ENCODE results near the gene MYOCD. TPM values are rescaled to one million over a fixed set of nuclear protein-coding genes. Genes with fewer than 3 reads are reported as not detected.

MYOCD gene
- total RNA-seq, 1 donor: under 0.01 TPM

DNA sequence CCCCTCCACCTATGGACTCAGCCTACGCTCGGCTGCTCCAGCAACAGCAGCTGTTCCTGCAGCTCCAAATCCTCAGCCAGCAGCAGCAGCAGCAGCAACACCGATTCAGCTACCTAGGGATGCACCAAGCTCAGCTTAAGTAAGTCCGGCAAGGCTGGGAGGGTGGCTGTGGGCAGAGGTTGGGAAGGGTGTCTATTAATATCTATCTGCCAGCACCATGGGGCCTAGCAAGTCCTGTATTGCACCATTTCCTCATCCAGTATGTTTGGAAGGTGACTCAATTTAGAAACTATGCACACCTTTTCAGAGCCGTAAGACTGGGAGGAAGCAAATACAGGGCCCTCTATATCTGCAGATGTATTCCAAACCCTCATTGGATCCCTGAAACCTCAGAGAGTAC is 78.6 kb downstream of the MYOCD start:
- Histone ChIP-seq H3K9me3 (ENCODE audit: low read depth, low read length) (no peaks in the 10 kb centered on the region), H4K20me1 (ENCODE audit: insufficient read depth, low read length) (no peaks in the 10 kb centered on the region), H3K27me3 (ENCODE audit: insufficient read depth, low read length) (no peaks in the 10 kb centered on the region), H3K36me3 (ENCODE audit: insufficient read depth, low read length) (no peaks in the 10 kb centered on the region), H2AFZ (ENCODE audit: low read length) (no peak overlapping the region), H3K27ac (ENCODE audit: low read depth, low read length) (no peak overlapping the region), H3K4me3 (ENCODE audit: insufficient read depth, low read length) (no peak overlapping the region), H3K79me2 (ENCODE audit: insufficient read depth, low read length) (no peaks in the 10 kb centered on the region), H3K4me1 (ENCODE audit: insufficient read depth, low read length) (peaks cover 9% of the 10 kb centered on the region), H3K4me2 (ENCODE audit: insufficient read depth, low read length) (no peak overlapping the region)
- TF ChIP-seq, protein P1, sequence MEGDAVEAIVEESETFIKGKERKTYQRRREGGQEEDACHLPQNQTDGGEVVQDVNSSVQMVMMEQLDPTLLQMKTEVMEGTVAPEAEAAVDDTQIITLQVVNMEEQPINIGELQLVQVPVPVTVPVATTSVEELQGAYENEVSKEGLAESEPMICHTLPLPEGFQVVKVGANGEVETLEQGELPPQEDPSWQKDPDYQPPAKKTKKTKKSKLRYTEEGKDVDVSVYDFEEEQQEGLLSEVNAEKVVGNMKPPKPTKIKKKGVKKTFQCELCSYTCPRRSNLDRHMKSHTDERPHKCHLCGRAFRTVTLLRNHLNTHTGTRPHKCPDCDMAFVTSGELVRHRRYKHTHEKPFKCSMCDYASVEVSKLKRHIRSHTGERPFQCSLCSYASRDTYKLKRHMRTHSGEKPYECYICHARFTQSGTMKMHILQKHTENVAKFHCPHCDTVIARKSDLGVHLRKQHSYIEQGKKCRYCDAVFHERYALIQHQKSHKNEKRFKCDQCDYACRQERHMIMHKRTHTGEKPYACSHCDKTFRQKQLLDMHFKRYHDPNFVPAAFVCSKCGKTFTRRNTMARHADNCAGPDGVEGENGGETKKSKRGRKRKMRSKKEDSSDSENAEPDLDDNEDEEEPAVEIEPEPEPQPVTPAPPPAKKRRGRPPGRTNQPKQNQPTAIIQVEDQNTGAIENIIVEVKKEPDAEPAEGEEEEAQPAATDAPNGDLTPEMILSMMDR (IDR thresholded peaks at IDR 0.05; ENCODE audit: extremely low read depth, low read depth, low read length): no peak
- no peak for DNase-seq (ENCODE audit: insufficient read length, low spot score, missing footprints)

DNA sequence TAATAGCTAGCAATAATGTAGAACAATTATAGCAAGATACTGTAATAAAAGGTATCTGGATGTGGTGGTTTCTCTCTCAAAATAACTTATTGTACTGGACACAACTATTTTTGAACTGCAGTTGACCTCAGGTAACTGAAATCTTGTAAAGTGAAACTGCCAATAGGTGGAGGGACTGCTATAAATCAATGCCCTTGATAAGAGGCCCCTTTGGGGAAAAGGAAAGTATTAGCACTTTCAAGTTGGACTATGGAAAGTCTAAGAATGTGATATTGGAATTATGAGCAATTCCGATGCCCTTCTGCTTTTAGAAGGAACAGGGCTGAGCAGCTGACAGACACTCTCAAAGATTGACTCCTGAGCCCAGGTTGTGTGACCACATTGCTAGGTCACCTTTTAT is 79.1 kb downstream of the MYOCD start:
- H2AFZ ChIP-seq (ENCODE audit: low read length): no peak overlapping the region
- H3K79me2 ChIP-seq (ENCODE audit: insufficient read depth, low read length): no peaks in the 10 kb centered on the region
- H3K9me3 ChIP-seq (ENCODE audit: low read depth, low read length): no peaks in the 10 kb centered on the region
- H3K36me3 ChIP-seq (ENCODE audit: insufficient read depth, low read length): no peaks in the 10 kb centered on the region
- H3K4me3 ChIP-seq (ENCODE audit: insufficient read depth, low read length): no peak overlapping the region
- H3K27me3 ChIP-seq (ENCODE audit: insufficient read depth, low read length): no peaks in the 10 kb centered on the region
- DNase-seq (ENCODE audit: insufficient read length, low spot score, missing footprints): no peak
- H3K27ac ChIP-seq (ENCODE audit: low read depth, low read length): no peak overlapping the region
- no peak overlapping the region for H3K4me2 ChIP-seq (ENCODE audit: insufficient read depth, low read length)
- no peaks in the 10 kb centered on the region for H4K20me1 ChIP-seq (ENCODE audit: insufficient read depth, low read length)
- peaks cover 9% of the 10 kb centered on the region for H3K4me1 ChIP-seq (ENCODE audit: insufficient read depth, low read length)
- TF ChIP-seq, protein P1 (IDR thresholded peaks at IDR 0.05; ENCODE audit: extremely low read depth, low read depth, low read length): no peak

DNA sequence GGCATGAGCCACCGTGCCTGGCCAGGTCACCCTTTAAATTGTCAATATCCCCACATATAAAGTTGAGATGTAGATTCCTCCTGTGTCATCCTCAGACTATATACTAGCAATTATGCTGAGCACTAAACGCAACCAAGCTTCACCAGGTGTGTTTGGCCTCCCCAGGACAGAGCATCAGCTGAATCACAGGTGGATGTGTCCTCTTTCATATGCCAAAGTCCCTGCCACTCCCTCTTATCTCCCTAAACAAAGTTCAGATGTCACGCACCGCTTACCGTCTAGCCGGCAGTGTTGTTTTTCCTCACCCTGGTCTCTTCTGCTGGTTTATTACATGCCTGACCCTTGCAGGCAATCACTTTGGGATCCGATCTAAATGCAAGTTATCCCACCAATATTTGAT is 79.8 kb downstream of the MYOCD start:
- Histone ChIP-seq H3K4me3 (ENCODE audit: insufficient read depth, low read length) (no peak overlapping the region), H3K4me1 (ENCODE audit: insufficient read depth, low read length) (peaks cover 9% of the 10 kb centered on the region), H3K79me2 (ENCODE audit: insufficient read depth, low read length) (no peaks in the 10 kb centered on the region), H3K27ac (ENCODE audit: low read depth, low read length) (no peak overlapping the region), H2AFZ (ENCODE audit: low read length) (no peak overlapping the region), H4K20me1 (ENCODE audit: insufficient read depth, low read length) (no peaks in the 10 kb centered on the region), H3K36me3 (ENCODE audit: insufficient read depth, low read length) (no peaks in the 10 kb centered on the region), H3K4me2 (ENCODE audit: insufficient read depth, low read length) (no peak overlapping the region), H3K9me3 (ENCODE audit: low read depth, low read length) (no peaks in the 10 kb centered on the region), H3K27me3 (ENCODE audit: insufficient read depth, low read length) (no peaks in the 10 kb centered on the region)
- DNase-seq (ENCODE audit: insufficient read length, low spot score, missing footprints): no peak
- TF ChIP-seq, protein P1 (IDR thresholded peaks at IDR 0.05; ENCODE audit: extremely low read depth, low read depth, low read length): no peak

DNA sequence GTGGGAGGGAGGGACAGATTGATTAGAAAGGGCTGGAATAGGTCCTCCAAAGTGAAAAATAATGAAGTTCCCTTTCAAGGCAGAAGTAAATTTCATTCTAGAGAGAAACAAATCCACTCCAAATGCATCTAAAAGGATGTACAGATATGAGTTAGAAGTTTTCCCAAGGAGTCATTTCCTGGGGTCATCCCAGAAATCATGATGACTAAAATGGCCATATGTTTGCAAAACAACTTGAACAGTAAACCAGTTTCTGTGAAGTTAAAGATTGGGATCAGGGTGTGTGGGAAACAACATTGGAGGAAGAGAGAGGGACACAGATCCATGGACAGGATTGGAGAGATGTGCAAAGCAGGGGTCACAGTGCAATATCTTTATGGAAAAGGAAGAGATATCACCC is 91.1 kb downstream of the MYOCD start:
- no peak for DNase-seq (ENCODE audit: insufficient read length, low spot score, missing footprints)

More for the DNA sequence above, 91.1 kb downstream of the MYOCD start:
- TF ChIP-seq, protein P1 (IDR thresholded peaks at IDR 0.05; ENCODE audit: extremely low read depth, low read depth, low read length): no peak
- no peaks in the 10 kb centered on the region for H3K36me3 ChIP-seq (ENCODE audit: insufficient read depth, low read length)
- no peak overlapping the region for H2AFZ ChIP-seq (ENCODE audit: low read length)
- H3K4me3 ChIP-seq (ENCODE audit: insufficient read depth, low read length): no peak overlapping the region
- no peak overlapping the region for H3K27ac ChIP-seq (ENCODE audit: low read depth, low read length)
- H3K79me2 ChIP-seq (ENCODE audit: insufficient read depth, low read length): no peaks in the 10 kb centered on the region
- H3K9me3 ChIP-seq (ENCODE audit: low read depth, low read length): no peaks in the 10 kb centered on the region
- no peaks in the 10 kb centered on the region for H3K4me1 ChIP-seq (ENCODE audit: insufficient read depth, low read length)
- H3K4me2 ChIP-seq (ENCODE audit: insufficient read depth, low read length): no peak overlapping the region
- no peaks in the 10 kb centered on the region for H3K27me3 ChIP-seq (ENCODE audit: insufficient read depth, low read length)
- H4K20me1 ChIP-seq (ENCODE audit: insufficient read depth, low read length): no peaks in the 10 kb centered on the region
